Smooth muscle cell (in vitro differentiated cells): Measurements from ENCODE around the gene PICALM. TPM values are rescaled to one million over a fixed set of nuclear protein-coding genes. Genes with fewer than 3 reads are reported as not detected.

ENCODE experiments used
- DNase-seq: peaks from one replicate; lab custom pipeline; 2025; ENCODE audit not compliant: unreplicated experiment; lab: John Stamatoyannopoulos, UW
- H2AFZ ChIP-seq: fragments of 200-600 bp; sonication (generic); 2 replicates; pipeline ENCODE4 v1.6.0; 2016; ENCODE audit warnings: antibody characterized with exemption, low read depth, mild to moderate bottlenecking
- H3F3A ChIP-seq: fragments of 200-600 bp; sonication (generic); 2 replicates; pipeline ENCODE4 v1.6.0; 2017; ENCODE audit warnings: antibody characterized with exemption, low read depth
- H3K27ac ChIP-seq: fragments of 200-600 bp; sonication (generic); 2 replicates; pipeline ENCODE4 v1.5.1; 2016; ENCODE audit warnings: low read depth, mild to moderate bottlenecking
- H3K27me3 ChIP-seq: fragments of 200-600 bp; sonication (generic); 2 replicates; pipeline ENCODE4 v1.6.1; 2016; ENCODE audit warnings: low read depth, mild to moderate bottlenecking
- H3K36me3 ChIP-seq: fragments of 200-600 bp; sonication (generic); 2 replicates; pipeline ENCODE4 v1.5.1; 2016; ENCODE audit warnings: low read depth
- H3K4me1 ChIP-seq: fragments of 200-600 bp; sonication (generic); 2 replicates; pipeline ENCODE4 v1.5.1; 2016; ENCODE audit warnings: low read depth
- H3K4me2 ChIP-seq: fragments of 200-600 bp; sonication (generic); 2 replicates; pipeline ENCODE4 v1.6.0; 2016; ENCODE audit warnings: mild to moderate bottlenecking
- H3K4me3 ChIP-seq: fragments of 200-600 bp; sonication (generic); 2 replicates; pipeline ENCODE4 v1.5.1; 2016; ENCODE audit warnings: mild to moderate bottlenecking
- H3K79me2 ChIP-seq: fragments of 200-600 bp; sonication (generic); 2 replicates; pipeline ENCODE4 v1.6.0; 2016; ENCODE audit warnings: low read depth, mild to moderate bottlenecking
- H3K9ac ChIP-seq: fragments of 200-600 bp; sonication (generic); 2 replicates; pipeline ENCODE4 v1.6.0; 2016; ENCODE audit warnings: low read depth
- H3K9me3 ChIP-seq: fragments of 200-600 bp; sonication (generic); replicated peaks from 2 replicates; pipeline ENCODE4 v1.5.1; 2016; ENCODE audit warnings: low read depth
- H4K20me1 ChIP-seq: fragments of 200-600 bp; sonication (generic); 2 replicates; pipeline ENCODE4 v1.6.0; 2016; ENCODE audit warnings: low read depth
- CTCF ChIP-seq: fragments of 200-600 bp; sonication (generic); IDR thresholded peaks from 2 replicates; pipeline ENCODE4 v1.5.1; 2017; ENCODE audit warnings: borderline replicate concordance, mild to moderate bottlenecking, antibody characterized with exemption; ENCODE audit not compliant: insufficient read depth, poor library complexity, severe bottlenecking
- WGBS: methylation state at CpG from one replicate; pipeline ENCODE4 v1.1.7; 2016; ENCODE audit warnings: low lambda C conversion rate; 5-methylcytosine and 5-hydroxymethylcytosine counted together
- polyA plus RNA-seq: library from polyadenylated mRNA; unstranded; fragments of >200 nt; fragmentation: Nextera tagmentation; extraction: Ambion mirVana; gene quantifications from 2 replicates; pipeline ENCODE4 v1.2.1, GENCODE V29; 2016
- total RNA-seq: library from RNA; depleted of rRNA; stranded (reverse); fragments of >200 nt; gene quantifications from 2 replicates; pipeline ENCODE4 v1.2.3, GENCODE V29; 2014

The PICALM gene
- total and polyA plus RNA-seq, 2 experiments from 2014 or later = 72.9 to 420 TPM

- Histone ChIP-seq H3K4me1 (peaks cover 51% of the 10 kb centered on the region), H3K79me2 (peaks cover 72% of the 10 kb centered on the region), H3K4me3 (peak overlapping the region; percentile 79), H3K4me2 (peak overlapping the region; percentile 86), H3K9me3 (no peaks in the 10 kb centered on the region), H3K36me3 (no peaks in the 10 kb centered on the region), H2AFZ (no peak overlapping the region), H4K20me1 (peaks cover 70% of the 10 kb centered on the region), H3K27me3 (no peaks in the 10 kb centered on the region), H3F3A (peaks cover 6% of the 10 kb centered on the region), H3K27ac (peak overlapping the region; percentile 100), H3K9ac (peak overlapping the region; percentile 89)
- WGBS = 13% methylated on average over 5 of the region's 5 CpGs
- no peak for DNase-seq
- TF ChIP-seq CTCF = no peak
Measured at GRCh38 chr11:86066657-86067008, 2.3 kb downstream of the PICALM start.

DNA sequence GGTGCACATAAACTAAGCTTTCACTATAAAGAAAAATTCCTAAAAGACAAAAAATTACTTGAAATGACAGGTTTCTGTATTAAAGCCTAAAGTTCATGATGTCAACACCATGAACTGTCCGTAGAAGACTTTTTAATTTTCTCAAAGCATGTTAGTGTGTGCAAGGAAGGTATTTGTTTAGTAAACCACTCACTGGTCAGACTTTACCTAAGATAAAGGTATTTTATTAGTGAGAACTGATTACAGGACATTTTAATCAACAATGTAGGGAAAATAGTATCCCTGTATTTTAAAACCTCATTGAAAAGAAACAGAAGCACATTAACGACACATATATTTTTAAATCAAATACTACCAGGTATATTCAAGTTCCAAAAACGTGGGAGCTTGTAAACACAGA is 2.9 kb downstream of the PICALM start:
- no peak for DNase-seq
- peaks cover 6% of the 10 kb centered on the region for H3F3A ChIP-seq
- no peak overlapping the region for H2AFZ ChIP-seq
- peaks cover 78% of the 10 kb centered on the region for H3K79me2 ChIP-seq
- no peaks in the 10 kb centered on the region for H3K27me3 ChIP-seq
- TF ChIP-seq CTCF = no peak
- peaks cover 76% of the 10 kb centered on the region for H4K20me1 ChIP-seq
- WGBS = 19% methylated on average over 3 of the region's 3 CpGs
- no peaks in the 10 kb centered on the region for H3K36me3 ChIP-seq
- H3K4me2 ChIP-seq = peak overlapping the region; percentile 86
- H3K27ac ChIP-seq = peak overlapping the region; percentile 100
- no peaks in the 10 kb centered on the region for H3K9me3 ChIP-seq
- peaks cover 51% of the 10 kb centered on the region for H3K4me1 ChIP-seq
- H3K4me3 ChIP-seq = peak overlapping the region; percentile 79
- H3K9ac ChIP-seq = peak overlapping the region; percentile 89

GRCh38 chr11:86064220-86064803 is 4.6 kb downstream of the PICALM start:
- Histone ChIP-seq H4K20me1 (peaks cover 93% of the 10 kb centered on the region), H3K4me2 (peak overlapping the region; percentile 86), H2AFZ (no peak overlapping the region), H3K4me1 (peaks cover 37% of the 10 kb centered on the region), H3K27ac (peak overlapping the region; percentile 100), H3K27me3 (no peaks in the 10 kb centered on the region), H3K79me2 (peaks cover 95% of the 10 kb centered on the region), H3K36me3 (no peaks in the 10 kb centered on the region), H3K9ac (peak overlapping the region; percentile 89), H3K9me3 (no peaks in the 10 kb centered on the region), H3K4me3 (peak overlapping the region; percentile 79), H3F3A (peaks cover under 1% of the 10 kb centered on the region)
- DNase-seq = no peak
- no peak for TF ChIP-seq CTCF
- 38% methylated on average over 5 of the region's 5 CpGs for WGBS

GRCh38 chr11:86063536-86063935 is 5.3 kb downstream of the PICALM start:
- 64% methylated on average over 1 of the region's 1 CpG for WGBS
- no peaks in the 10 kb centered on the region for H3K27me3 ChIP-seq
- H3K9me3 ChIP-seq = no peaks in the 10 kb centered on the region
- no peaks in the 10 kb centered on the region for H3K36me3 ChIP-seq
- peak overlapping the region; percentile 86 for H3K4me2 ChIP-seq
- no peak overlapping the region for H2AFZ ChIP-seq
- peaks cover 100% of the 10 kb centered on the region for H4K20me1 ChIP-seq
- peak overlapping the region; percentile 100 for H3K27ac ChIP-seq
- H3F3A ChIP-seq = peaks cover 3% of the 10 kb centered on the region
- peaks cover 37% of the 10 kb centered on the region for H3K4me1 ChIP-seq
- H3K4me3 ChIP-seq = peak overlapping the region; percentile 79
- peak overlapping the region; percentile 89 for H3K9ac ChIP-seq
- DNase-seq = no peak
- no peak for TF ChIP-seq CTCF
- H3K79me2 ChIP-seq = peaks cover 100% of the 10 kb centered on the region
